Adrenal gland (tissue), 12 donors: ENCODE results near the gene DLK2. TPM values are rescaled to one million over a fixed set of nuclear protein-coding genes. Genes with fewer than 3 reads are reported as not detected.
"Not testable (repeated sequence)": the region's sequence is repeated elsewhere in the genome, so short reads cannot be mapped to it uniquely, and the experiment has no call there.

ENCODE experiments used
- DNase-seq, 7 donors: peaks; one replicate each; pipeline ENCODE4 v3.0.0-alpha.2; 2019 to 2020
- H3K27ac ChIP-seq, 5 donors: fragments of 200-600 bp; sonication (generic) in 4 of 5; 1 replicate in 3 of 5; 2 replicates in 2 of 5; pipeline versions ENCODE4 v1.5.1 to v1.8.0; 2016 to 2020; ENCODE audit warnings: mild to moderate bottlenecking in 1 of 5
- H3K27me3 ChIP-seq: fragments of 200-600 bp; 2 replicates; pipeline ENCODE4 v1.8.0; 2021
- H3K36me3 ChIP-seq, 2 donors: fragments of 200-600 bp; replicated peaks in 1 of 2; 1 replicate in 1 of 2; 2 replicates in 1 of 2; pipeline versions ENCODE4 v1.5.1 to v1.8.0; 2018 to 2022
- H3K4me1 ChIP-seq, 2 donors: fragments of 200-600 bp; replicated peaks in 1 of 2; 1 replicate in 1 of 2; 2 replicates in 1 of 2; pipeline versions ENCODE4 v1.5.1 to v1.8.0; 2018 to 2021
- H3K4me3 ChIP-seq, 4 donors: fragments of 200-600 bp; sonication (generic) in 3 of 4; one replicate each; pipeline ENCODE4 v1.5.1; 2016 to 2018
- H3K9me3 ChIP-seq, 3 donors: fragments of 200-600 bp; sonication (generic) in 1 of 3; replicated peaks in 1 of 3; 1 replicate in 2 of 3; 2 replicates in 1 of 3; pipeline versions ENCODE4 v1.5.1 to v1.8.0; 2016 to 2021
- POLR2A ChIP-seq, 2 donors: fragments of 450-650 bp; IDR thresholded peaks; one replicate each; pipeline ENCODE4 v1.6.1; 2017; ENCODE audit warnings: antibody characterized with exemption in 2 of 2, mild to moderate bottlenecking in 2 of 2, moderate library complexity in 1 of 2
- WGBS, 4 donors: extraction: QIAGEN DNeasy Blood & Tissue Kit in 2 of 4; methylation state at CpG; one replicate each; pipeline versions ENCODE4 v1.1.5 to v1.1.7; 2013 to 2017; 5-methylcytosine and 5-hydroxymethylcytosine counted together
- intact Hi-C, 2 donors: fragments of 100-400 bp; cut with DNase I; formaldehyde crosslinking; loops; one replicate each; pipeline versions ENCODE4 v1.14.1 to v1.15.0; 2022 to 2023
- polyA plus RNA-seq, 3 donors: library from polyadenylated mRNA; stranded (reverse); fragments of 200-250 nt in 2 of 3; fragments of 350-450 nt in 1 of 3; fragmentation: Illumina TruSeq in 1 of 3; extraction: RNeasy Lipid Tissue Mini Kit (QIAGEN cat#74804) in 1 of 3; gene quantifications; one replicate each; pipeline ENCODE4 v1.2.3, GENCODE V29; 2013 to 2014
- total RNA-seq, 9 donors: library from RNA; depleted of rRNA in 4 of 9; stranded (reverse); fragments of >200 nt in 4 of 9; fragments of 120-200 nt in 1 of 9; fragmentation: NEBNext Ultra II Directional in 1 of 9; extraction: Animal tissue kit (Norgen Biotek cat#: 25700) in 1 of 9; gene quantifications; one replicate each; pipeline versions ENCODE4 v1.1.0 to v1.2.4, GENCODE V29; 2013 to 2023
- TF ChIP-seq, protein P1 (sequence below), 6 experiments: fragments of 450-650 bp in 4 of 6; fragments of 200-600 bp in 2 of 6; sonication (generic) in 1 of 6; IDR thresholded peaks; 1 replicate in 5 of 6; 2 replicates in 1 of 6; pipeline versions ENCODE4 v1.5.1 to v1.8.0; 2016 to 2021; ENCODE audit warnings: antibody characterized with exemption in 6 of 6, mild to moderate bottlenecking in 2 of 6, moderate library complexity in 1 of 6
- donor health status: healthy with polysubstance abuse.
- donor health status: Bipolar disorder and iron deficiency.
- donor health status: DM: yes; HTN: yes; CAD: no.
- donor health status: DM: no; HTN: no; CAD: no.
- donor health status: DM: no; HTN: no; CAD: no.
- donor health status: DM: yes; HTN: yes; CAD: no.

Gene DLK2
- total and polyA plus RNA-seq, 12 donors, result 0.14 to 3.9 (median 1.1) TPM; not detected in 4

DNA sequence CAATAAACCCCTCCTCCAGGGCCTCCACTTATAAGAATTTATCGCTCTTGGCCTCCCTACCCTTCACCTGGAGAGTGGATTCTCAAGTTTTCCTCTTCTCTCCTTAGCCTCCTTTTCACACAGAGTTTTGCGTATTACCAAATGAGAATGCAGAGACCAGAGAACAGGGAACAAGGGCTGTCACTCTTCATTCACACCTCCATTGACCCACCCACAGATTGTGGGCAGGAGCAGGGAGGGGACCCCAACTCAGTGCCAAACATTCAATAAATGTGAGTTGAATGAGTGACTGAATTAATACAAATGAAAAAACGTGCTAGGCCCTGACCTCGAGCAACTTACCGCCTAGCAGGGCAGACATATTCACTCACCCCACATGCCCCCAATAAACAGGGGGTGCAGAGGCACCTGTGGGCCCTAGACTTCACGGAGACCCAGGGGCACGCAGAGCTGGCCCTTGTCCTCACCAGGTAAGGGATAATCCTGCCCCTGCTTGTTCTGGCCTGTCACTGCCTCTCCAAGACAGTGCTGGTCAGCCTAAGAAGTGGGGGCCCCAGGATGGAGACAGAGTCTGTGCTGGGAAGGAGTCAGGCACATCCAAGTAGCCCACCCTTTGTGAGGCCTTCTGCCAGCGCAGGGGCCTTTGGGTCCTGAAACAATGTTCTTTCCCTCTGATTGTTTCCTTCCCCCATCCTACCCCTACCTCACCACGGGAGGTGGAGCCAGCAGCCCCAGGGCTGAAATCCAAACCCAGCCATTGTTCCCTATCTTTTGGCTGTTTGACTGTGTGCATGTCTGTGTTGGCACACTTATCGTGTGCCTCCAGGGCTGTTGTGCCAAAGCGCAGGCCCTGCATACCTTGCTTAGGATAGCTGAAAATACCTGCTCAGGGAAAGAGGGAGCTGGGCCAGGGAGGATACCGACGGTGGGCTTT is 13.7 kb upstream of the DLK2 start:
- DNase-seq, result no peak
- H3K4me3 ChIP-seq, result no peak overlapping the region
- WGBS, 4 donors, result 72 to 80% (median 77%) methylated on average over 11 to 13 of the region's 13 CpGs
- intact Hi-C loops, result no loop called here
- H3K9me3 ChIP-seq, result no peaks in the 10 kb centered on the region
- no peaks in the 10 kb centered on the region for H3K4me1 ChIP-seq
- H3K36me3 ChIP-seq, result no peaks in the 10 kb centered on the region
- H3K27me3 ChIP-seq, result no peaks in the 10 kb centered on the region
- no peak overlapping the region for H3K27ac ChIP-seq
- TF ChIP-seq, protein P1, sequence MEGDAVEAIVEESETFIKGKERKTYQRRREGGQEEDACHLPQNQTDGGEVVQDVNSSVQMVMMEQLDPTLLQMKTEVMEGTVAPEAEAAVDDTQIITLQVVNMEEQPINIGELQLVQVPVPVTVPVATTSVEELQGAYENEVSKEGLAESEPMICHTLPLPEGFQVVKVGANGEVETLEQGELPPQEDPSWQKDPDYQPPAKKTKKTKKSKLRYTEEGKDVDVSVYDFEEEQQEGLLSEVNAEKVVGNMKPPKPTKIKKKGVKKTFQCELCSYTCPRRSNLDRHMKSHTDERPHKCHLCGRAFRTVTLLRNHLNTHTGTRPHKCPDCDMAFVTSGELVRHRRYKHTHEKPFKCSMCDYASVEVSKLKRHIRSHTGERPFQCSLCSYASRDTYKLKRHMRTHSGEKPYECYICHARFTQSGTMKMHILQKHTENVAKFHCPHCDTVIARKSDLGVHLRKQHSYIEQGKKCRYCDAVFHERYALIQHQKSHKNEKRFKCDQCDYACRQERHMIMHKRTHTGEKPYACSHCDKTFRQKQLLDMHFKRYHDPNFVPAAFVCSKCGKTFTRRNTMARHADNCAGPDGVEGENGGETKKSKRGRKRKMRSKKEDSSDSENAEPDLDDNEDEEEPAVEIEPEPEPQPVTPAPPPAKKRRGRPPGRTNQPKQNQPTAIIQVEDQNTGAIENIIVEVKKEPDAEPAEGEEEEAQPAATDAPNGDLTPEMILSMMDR (IDR thresholded peaks at IDR 0.05), result no peak
- no peak for TF ChIP-seq POLR2A (IDR thresholded peaks at IDR 0.05)

DNA sequence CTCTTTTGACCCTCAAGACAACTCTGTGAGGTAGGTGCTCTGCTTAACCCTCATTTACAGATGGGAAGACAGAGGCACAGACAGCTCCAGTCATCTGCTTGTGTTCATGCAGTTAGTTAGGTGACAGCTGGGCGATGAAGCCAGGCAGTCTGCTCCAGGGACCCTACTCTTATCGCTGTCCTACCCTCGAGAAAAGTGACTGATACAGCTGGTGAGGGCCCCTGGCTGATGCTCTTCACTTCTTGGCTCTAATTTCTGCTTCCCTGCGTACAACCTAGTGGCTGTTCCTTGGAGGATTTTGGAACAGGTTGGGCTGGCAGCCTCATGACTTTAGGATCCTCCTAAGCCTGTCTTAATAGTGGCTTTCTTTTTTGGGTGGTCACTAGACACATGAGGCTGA is 12.9 kb upstream of the DLK2 start:
- peaks cover 7% of the 10 kb centered on the region for H3K27me3 ChIP-seq
- intact Hi-C loops, result no loop called here
- H3K9me3 ChIP-seq, result no peaks in the 10 kb centered on the region
- no peaks in the 10 kb centered on the region for H3K4me1 ChIP-seq
- H3K36me3 ChIP-seq, result no peaks in the 10 kb centered on the region
- no peak overlapping the region for H3K27ac ChIP-seq
- no peak overlapping the region for H3K4me3 ChIP-seq
- DNase-seq, result no peak
- no peak for TF ChIP-seq POLR2A (IDR thresholded peaks at IDR 0.05)
- TF ChIP-seq, protein P1 (IDR thresholded peaks at IDR 0.05), result no peak
- 80 to 84% (median 81%) methylated on average over 3 to 4 of the region's 4 CpGs for WGBS, 4 donors

DNA sequence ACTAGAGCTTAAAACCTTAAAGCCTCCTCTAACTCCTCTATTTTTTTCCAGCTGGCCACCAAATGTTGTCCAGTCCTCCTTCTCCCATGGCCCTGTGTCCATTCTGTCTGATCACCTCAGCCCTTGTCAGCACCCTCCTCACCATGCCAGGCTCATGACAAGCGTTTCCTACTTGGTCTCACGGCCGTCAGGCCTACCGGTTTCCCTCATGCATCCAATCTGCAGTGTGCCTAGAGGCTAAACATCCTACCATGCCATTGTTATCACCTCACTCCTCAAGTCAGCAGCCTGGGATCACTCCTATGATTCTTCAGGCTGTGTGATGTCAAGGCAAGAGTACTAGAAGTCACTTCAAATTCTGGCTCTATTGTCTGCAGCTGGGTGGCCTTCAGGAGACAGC is 12.4 kb upstream of the DLK2 start:
- Histone ChIP-seq H3K27me3 (peaks cover 9% of the 10 kb centered on the region), H3K4me3 (no peak overlapping the region), H3K36me3 (no peaks in the 10 kb centered on the region), H3K27ac (no peak overlapping the region), H3K9me3 (no peaks in the 10 kb centered on the region), H3K4me1 (no peaks in the 10 kb centered on the region)
- DNase-seq, result no peak
- intact Hi-C loops, result no loop called here
- WGBS, 4 donors, result 76 to 89% (median 82%) methylated on average over 4 of the region's 4 CpGs
- TF ChIP-seq, protein P1 (IDR thresholded peaks at IDR 0.05), result no peak
- no peak for TF ChIP-seq POLR2A (IDR thresholded peaks at IDR 0.05)

DNA sequence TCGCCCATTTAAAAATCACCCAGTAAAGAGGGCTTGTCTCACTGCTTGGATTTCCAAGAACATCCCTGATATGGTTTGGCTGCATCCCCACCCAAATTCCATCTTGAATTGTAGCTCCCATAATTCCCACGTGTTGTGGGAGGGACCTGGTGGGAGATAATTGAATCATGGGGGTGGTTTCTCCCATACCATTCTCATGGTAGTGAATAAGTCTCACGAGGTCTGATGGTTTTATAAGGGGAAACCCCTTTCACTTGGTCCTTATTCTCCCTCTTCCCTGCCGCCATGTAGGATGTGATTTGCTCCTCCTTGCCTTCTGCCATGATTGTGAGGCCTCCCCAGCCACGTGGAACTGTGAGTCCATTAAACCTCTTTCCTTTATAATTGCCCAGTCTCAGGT is 11.9 kb upstream of the DLK2 start:
- intact Hi-C loops, H3K27me3 ChIP-seq, H3K4me3 ChIP-seq, DNase-seq, H3K27ac ChIP-seq, H3K4me1 ChIP-seq, H3K36me3 ChIP-seq, H3K9me3 ChIP-seq: not testable (repeated sequence)
- WGBS, 4 donors, result 62 to 71% (median 66%) methylated on average over 5 of the region's 5 CpGs

DNA sequence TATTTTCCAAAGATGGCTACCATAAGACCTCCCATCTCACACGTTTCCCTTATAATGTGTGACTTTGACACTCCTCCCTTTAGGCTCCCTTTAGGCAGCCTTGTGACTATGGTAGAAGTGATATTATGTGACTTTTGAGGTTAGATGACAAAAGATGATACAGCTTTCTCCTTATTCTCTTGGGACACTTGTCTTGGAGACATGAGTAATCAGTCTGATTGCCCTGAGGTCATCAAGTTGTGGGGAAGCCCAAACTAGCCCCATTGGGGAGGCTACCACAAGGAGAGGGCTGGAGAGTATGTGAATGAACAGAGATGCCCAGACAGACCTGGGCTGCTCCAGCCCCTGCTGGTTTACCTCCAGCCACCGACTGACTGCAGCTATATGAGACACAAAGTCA is 10.6 kb upstream of the DLK2 start:
- TF ChIP-seq, protein P1 (IDR thresholded peaks at IDR 0.05), result no peak
- no peak for TF ChIP-seq POLR2A (IDR thresholded peaks at IDR 0.05)
- Histone ChIP-seq H3K27me3 (peaks cover 9% of the 10 kb centered on the region), H3K4me1 (no peaks in the 10 kb centered on the region), H3K4me3 (no peak overlapping the region), H3K9me3 (no peaks in the 10 kb centered on the region), H3K27ac (no peak overlapping the region), H3K36me3 (no peaks in the 10 kb centered on the region)
- intact Hi-C loops, result no loop called here
- no peak for DNase-seq
- WGBS, 4 donors, result 52 to 70% (median 60%) methylated on average over 1 to 2 of the region's 2 CpGs
